Ramos (cell line): ENCODE data around the gene UNC13D.

Source experiments
- in situ Hi-C: fragments of 300-500 bp; cut with MboI; formaldehyde crosslinking; loops from one replicate; pipeline ENCODE4 v1.14.3; 2022; ENCODE audit warnings: low sequenced_read_pairs; ENCODE audit not compliant: unreplicated experiment

The UNC13D gene

DNA sequence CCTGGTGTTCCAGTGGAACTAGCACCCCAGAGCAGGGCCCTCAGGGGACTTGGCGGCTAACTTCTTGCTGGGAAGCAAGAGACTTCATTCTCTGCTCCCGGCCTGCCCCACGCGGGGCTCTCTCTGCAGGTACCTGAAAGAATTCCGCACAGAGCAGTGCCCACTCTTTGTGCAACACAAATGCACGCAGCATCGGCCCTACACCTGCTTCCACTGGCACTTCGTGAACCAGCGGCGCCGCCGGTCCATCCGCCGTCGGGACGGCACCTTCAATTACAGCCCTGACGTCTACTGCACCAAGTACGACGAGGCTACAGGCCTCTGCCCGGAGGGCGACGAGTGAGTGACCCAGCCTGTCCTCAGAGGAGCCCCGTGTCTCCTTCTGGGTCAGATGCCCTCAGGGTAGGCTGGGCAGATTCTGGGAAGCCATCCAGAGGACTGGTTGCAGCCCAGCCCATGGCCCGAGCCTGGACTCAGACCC is 34.5 kb downstream of the UNC13D start:
- in situ Hi-C loops = no loop called here

- in situ Hi-C loops = no loop called here
These were observed 35.1 kb downstream of the UNC13D start for GRCh38 chr17:75808905-75809621.

GRCh38 chr17:75808549-75808904 is 35.7 kb downstream of the UNC13D start:
- in situ Hi-C loops = no loop called here

- in situ Hi-C loops = no loop called here
These were observed 36.3 kb downstream of the UNC13D start for GRCh38 chr17:75807861-75808260.

GRCh38 chr17:75806822-75807500 is 37.2 kb downstream of the UNC13D start:
- in situ Hi-C loops = no loop called here

- in situ Hi-C loops = no loop called here
These were observed 40.3 kb downstream of the UNC13D start for GRCh38 chr17:75803883-75804282.

DNA sequence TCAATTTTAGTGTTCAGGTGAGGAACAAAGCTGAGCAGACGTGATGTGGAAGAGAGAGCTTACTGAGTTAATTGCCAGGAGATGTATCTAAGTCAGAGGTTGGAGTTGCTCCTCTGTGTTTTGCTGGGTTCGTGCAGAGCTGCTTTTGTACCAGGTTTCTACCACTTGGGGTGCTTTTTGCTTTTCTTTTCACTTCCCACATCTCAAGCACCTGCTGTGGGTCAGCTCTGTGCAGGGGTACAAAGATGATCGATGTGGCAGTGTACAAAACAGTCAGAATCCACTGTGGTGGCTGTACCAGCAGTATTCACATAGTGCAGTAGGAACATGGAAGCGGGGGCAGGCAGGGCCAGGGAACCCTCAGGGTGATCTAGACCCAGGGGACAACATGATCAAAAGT is 44.8 kb downstream of the UNC13D start:
- in situ Hi-C loops = no loop called here

GRCh38 chr17:75795820-75796607 is 48.2 kb downstream of the UNC13D start:
- in situ Hi-C loops = no loop called here

DNA sequence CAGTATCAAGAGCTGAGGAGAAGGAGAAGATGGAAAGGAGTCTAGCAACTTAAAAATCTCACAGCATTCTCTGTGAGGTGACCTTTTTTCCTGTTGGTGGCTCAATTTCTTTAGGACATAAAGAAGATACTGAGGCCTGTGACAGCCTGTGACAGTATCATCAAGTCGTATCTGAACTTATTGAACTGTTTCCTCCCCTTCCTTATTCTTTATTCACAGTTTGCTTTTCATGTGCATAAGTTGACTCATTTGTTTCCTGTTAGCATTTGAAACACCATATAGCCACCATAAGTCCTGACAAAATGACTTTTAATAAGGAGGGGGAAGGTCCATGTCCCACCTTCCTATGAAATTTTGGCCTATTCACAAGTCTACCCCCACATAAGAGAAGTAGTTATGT is 50.7 kb downstream of the UNC13D start:
- in situ Hi-C loops = no loop called here

GRCh38 chr17:75791254-75791653 is 53.0 kb downstream of the UNC13D start:
- in situ Hi-C loops = no loop called here

DNA sequence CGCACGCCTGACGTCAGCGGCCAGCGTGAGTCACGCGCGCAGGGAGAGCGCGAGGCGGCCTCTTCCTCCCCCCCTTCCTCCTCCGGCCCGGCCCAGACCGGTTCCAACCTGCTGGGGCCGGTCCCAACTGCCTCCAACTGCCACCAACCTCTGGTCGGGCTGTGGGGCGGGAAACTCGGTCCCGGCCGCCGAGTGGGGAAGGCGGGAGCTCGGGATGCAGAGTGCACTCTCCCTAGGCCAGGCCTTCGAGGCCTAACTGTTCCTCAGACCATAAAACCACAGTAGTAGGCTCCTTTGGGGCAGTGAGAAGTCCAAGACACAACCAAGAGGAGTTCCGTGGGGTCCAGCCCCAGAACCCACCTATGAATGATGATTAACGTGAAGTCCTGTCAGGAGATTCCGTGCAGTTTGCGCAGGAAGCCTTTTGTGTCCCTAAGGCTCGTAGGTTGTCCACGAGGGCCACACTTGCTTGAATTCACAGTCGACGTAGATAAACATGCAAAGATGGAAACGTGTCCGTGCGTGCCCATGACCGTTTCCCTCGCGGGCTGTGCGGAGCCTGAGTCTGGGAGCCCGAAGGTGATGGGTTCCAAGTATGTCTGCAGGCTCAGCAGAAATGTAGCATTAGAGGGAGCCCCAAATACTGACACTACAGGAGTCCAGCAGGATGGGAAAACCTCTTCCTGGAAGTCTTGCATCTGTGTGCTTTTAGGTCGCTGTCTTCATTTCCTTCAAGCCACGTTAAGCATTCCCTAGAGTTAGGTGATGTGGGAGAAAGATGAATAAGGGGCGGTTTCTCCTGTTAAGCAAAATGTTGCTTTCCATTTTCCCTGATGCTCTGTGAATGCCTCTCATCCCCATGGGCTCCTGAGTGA is 59.0 kb downstream of the UNC13D start:
- in situ Hi-C loops = no loop called here

- in situ Hi-C loops = no loop called here
These were observed 59.7 kb downstream of the UNC13D start, which contains the start of gene UNK for GRCh38 chr17:75784473-75785015. UNK (plus strand) TSS chr17:75784806; CDS start chr17:75784881, 75 bp downstream.

- in situ Hi-C loops = no loop called here
These were observed 60.3 kb downstream of the UNC13D start for GRCh38 chr17:75783803-75784472.

DNA sequence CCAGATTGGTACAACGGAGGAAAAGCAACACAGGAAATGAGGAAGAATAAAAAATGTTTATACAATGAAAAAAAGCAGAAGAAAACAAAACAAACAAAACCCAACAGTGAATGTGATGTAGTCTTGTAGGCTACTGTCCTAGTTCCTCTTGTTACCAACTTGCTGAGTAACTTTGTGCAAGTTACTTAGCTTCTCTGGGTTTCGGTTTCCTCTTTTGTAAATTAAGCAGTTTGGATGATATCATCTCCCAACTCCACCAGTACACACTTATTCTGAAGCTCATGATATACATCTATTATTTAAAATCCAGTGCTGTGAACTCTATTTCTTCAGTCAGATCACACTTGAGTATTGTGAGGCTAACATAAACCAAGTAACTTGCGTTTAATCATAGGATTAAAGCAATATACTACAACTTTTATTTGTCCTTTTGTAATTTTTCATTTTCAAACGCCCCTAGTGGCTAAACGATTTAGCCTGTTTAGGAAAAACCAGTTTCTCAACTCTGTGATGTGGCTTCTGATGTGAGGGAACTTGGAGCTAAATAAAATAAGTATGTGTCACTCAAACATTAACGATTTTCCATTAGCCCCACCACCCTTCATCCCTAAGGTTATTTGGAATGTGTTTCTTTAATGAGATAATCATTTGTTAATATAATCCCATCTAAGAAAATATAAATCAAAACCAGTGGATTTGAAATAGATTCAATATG is 61.0 kb downstream of the UNC13D start:
- in situ Hi-C loops = no loop called here

- in situ Hi-C loops = no loop called here
These were observed 64.0 kb downstream of the UNC13D start for GRCh38 chr17:75779987-75780889.

- in situ Hi-C loops = no loop called here
These were observed 64.8 kb downstream of the UNC13D start for GRCh38 chr17:75779250-75779986.

GRCh38 chr17:75778861-75779249 is 65.3 kb downstream of the UNC13D start:
- in situ Hi-C loops = no loop called here
